GM18870 (cell line): Measurements from ENCODE around the gene PKM.
"Not testable (repeated sequence)": the region's sequence is repeated elsewhere in the genome, so short reads cannot be mapped to it uniquely, and the experiment has no call there.

Experiments
- ATAC-seq: cut with Tn5 transposase; IDR thresholded peaks from one replicate; pipeline ENCODE4 v1.9.1; 2021; ENCODE audit warnings: moderate library complexity; ENCODE audit not compliant: unreplicated experiment

PKM gene

DNA sequence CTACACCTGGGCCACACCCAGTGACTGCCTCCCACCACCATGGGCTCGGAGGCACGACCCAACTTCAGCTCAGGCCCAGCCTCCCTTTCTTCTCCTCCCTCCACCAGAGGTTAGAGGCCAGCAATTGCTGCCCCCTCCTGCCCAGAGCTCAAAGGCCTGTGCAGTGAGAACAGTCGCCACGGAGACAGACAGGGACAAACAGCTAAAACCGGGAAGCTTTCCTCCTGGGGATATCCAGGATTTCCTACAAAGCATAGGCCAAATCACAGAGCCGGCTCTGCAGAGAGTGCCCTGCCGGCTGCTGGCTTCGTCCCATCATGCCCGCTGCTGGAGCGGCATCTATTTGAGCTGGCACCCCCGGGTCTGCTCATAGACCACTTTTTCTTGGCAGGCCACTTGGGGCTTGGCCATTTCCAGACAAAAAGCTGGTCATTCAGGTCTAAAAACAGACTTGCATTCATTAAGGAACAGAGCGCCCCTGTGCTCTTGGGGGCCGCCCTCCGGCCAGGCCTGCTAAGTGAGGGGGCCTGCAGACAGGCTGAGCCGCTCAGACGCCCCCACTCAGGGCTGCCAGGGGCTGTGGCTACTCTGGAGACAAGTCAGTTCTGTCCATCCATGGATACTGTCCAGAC is 50.9 kb downstream of the PKM start:
- ATAC-seq: no peak

DNA sequence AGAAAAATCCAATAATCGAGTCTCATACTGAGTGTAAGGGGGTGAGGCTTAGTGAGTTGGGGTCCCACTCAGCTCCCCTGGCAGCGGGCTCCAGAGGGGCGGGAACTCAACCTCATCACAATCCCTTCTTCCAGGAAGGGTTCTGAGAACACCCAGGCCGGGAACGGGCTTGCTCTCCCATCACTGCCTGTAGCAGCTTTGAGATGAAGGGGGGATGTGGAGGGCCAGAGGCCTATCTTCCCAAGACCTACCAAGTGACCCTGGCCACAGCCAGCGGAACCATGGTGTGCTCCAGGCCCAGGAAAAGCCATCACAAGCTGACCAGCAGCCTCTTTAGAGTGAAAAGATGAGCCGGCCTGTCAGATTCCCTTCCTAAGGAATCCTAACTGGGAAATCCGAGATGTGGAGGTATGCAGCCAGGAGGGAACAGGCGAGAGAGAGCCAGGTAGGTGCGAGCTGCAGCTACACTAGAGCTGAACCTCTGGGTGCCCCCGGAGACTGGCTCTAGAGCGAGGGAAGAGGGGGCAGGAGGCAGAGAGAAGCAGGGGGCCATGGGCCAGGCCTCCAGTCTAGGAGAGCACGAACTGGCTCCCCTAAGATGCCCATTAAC is 51.9 kb downstream of the PKM start:
- no peak for ATAC-seq

DNA sequence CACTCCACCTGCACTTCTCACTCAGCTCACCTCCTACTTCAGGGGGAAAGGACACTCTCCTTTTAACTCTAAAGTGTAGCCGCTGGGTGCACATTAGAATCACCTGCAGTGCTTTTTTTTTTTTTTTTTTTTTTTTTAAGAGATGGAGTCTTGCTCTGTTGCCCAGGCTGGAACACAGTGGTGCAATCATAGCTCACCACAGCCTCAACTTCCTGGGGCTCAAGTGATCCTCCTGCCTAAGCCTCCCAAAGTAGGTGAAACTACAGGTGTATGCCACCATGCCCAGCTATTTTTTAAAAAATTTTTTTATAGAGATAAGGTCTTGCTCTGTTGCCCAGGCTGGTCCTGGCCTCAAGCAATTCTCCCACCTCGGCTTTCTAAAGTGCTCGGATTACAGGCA is 54.2 kb downstream of the PKM start:
- no peak for ATAC-seq

DNA sequence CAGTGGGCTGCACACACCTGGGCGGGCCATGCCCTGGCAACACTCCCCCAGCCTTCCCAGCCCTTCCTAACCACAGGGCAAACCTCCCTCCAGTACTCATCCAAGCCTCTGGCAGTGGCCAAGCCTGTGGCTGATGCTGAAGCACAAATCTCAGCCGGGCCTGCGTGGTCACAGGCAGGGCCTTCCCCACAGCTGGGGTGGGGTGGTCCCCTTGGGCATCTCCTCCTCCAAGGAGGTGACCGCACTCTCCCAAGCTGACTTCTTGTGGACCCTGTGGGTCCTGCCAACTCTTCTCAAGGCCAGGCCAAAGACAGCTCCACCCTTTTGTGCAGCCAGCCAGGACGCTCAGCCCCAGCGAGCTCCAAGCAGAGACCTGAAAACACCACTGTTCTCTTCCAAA is 54.8 kb downstream of the PKM start:
- ATAC-seq: no peak

DNA sequence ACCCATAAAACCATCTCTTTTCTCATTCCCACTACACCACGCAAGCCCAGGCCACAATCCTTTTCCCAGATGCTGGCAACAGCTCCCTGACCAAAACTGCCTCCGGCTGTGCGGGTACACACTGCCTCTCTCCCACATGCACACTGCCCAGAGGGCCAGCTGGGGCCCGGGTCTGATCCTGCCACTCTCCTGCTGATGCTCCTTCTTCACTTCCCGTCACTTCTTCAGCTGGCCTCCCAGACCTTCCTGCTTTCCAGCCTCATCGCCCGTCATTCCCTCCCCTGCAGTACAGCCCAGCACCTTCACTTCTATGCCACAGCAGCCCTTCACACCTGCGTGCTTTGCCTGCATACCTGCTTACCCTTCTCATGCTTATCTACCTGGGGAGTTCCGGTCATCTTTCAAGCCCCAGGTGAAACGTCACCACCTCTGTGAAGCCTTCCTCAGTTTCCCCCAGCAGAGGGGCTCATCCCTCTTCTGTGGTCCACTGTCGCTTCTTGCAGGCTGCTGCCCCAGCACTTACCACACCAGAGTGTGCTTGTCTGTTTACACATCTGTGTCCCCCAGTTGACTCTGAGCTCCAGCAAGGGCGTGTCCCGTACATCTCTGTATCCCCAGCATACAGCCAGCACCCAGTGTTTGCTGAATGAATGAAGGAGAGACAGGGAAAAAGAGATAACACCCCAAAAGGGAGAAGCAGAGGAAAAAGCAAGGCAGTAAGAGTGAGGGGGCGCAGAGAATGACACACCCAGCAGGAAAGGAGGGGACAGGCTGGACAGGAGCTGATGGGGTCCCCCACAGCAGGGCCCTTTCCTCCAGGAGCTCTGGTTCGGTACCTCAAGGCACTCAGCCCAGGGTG is 55.6 kb downstream of the PKM start:
- no peak for ATAC-seq

DNA sequence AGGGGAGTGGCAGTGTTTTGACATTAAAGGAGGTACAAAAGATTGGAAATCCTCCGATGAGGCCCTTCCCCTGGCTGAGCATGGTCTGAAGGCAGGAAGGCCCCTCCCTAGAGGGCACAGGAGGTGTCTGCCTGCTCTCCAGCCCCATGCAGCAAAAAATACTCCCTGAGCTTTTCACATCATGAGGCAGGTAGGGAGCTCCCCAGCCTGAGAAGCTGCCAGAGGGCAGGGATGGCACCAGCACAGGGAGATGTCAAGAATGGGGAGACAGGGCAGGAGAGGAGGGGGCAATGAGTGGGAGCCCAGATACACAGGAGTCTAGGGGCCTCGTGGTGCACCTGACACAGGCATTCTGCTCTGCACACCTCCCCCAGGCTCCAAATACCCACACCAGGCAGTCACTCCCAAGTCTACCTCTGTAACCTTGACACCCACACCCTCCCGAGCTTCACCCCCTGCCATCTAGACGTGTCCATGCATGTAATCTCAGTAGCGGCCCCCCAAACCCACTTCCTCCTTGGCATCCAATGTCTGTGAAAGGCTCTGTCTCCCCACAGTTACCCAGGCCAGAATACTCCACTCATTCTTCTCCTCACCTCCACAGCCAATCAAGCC is 56.3 kb downstream of the PKM start:
- no peak for ATAC-seq

DNA sequence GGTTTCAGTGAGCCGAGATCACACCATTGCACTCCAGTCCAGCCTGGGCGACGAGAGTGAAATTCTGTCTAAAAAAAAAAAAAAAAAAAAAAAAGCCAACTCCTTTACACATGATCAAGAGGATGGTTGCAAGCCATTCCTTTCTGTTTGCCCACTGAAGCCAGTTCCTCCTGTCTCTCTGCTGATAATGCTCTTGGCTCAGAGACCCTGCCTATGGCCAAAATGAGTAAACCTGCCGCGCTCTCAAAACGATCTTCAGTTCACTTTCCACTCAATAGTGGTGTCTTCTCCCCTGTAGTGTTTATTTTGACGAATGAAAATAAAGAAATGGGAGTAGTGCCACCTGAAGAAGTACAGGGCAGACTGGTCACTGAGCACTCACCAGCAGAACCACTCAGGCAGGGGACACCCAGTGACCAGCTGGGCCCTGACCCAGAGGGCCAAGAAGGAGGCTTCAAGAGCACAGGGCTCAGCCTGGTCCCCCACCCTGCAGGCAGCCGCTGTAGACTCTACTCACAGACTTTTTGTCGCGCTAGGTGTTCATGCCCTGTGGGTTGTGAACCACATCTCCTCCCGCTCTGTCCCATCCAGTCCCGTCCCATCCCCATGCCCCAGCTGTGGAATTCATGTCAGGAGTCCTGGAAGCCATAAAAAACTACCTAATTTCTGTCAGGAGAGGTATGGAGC is 57.0 kb downstream of the PKM start:
- ATAC-seq: no peak

DNA sequence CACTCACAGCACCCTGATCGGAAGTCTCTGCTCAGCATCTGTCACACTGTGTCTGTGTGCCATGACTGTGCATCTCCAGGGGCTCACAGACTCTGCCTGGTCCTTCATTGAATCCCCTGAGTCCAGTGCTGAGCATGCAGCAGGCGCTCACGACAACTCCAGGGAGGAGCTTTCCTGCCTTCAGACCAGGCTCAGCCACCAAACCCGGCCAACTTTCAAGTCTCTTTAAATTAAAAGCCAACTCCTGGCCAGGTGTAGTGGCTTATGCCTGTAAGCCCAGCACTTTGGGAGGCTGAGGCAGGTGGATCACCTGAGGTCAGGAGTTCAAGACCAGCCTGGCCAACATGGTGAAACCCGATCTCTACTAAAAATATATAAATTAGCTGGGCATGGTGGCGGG is 57.6 kb downstream of the PKM start:
- no peak for ATAC-seq

DNA sequence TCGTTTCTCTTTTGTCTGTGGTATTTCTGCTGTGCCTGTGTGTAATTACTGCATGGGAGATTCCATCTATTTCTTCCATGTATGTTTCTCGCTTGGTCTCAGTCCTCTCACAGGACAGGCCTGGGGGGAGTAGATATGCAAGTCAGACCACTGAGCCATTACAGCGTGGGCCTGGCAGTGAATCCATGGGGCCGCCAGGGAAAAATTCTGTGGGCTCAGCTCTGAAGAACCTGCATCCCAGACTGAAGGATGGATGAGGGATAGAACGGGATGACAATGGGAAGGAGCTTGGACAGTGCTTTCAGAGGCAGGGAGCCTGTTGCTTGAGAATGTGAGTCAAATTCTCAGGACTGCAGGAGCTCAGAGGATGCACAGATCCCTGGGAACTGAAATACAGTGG is 58.2 kb downstream of the PKM start:
- ATAC-seq: no peak

DNA sequence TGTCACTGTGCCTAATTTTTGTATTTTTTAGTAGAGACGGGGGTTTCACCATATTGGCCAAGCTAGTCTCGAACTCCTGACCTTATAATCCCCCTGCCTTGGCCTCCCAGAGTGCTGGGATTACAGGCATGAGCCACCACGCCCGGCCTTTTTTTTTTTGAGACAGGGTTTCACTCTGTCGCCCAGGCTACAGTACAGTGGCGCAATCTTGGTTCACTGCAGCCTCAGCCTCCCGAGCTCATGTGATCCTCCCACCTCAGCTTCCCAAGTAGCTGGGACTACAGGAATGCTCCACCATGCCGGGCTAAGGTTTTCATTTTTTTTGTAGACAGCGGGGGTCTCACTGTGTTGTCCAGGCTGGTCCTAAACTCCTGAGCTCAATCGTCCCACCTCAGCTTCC is 59.0 kb downstream of the PKM start:
- not testable (repeated sequence) for ATAC-seq

DNA sequence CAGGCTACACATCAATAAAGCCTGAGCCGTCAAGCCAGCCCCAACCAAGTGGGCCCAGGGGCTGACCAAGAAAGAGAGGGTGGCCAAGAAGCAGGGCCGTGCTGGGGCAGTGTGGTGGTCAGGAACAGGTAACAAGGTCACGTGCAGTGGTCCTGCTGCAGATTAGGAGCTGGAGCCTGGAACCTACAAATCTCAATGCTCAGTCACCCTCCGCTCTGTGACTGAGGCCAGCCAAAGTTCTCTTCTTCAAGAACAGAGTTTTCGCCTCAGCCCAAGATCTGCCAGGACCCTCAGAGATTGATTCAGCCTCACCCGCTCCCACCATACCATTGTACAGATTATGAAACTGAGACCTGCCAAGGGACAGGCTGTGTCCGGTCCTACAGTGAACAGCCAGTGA is 60.3 kb downstream of the PKM start:
- ATAC-seq: no peak

DNA sequence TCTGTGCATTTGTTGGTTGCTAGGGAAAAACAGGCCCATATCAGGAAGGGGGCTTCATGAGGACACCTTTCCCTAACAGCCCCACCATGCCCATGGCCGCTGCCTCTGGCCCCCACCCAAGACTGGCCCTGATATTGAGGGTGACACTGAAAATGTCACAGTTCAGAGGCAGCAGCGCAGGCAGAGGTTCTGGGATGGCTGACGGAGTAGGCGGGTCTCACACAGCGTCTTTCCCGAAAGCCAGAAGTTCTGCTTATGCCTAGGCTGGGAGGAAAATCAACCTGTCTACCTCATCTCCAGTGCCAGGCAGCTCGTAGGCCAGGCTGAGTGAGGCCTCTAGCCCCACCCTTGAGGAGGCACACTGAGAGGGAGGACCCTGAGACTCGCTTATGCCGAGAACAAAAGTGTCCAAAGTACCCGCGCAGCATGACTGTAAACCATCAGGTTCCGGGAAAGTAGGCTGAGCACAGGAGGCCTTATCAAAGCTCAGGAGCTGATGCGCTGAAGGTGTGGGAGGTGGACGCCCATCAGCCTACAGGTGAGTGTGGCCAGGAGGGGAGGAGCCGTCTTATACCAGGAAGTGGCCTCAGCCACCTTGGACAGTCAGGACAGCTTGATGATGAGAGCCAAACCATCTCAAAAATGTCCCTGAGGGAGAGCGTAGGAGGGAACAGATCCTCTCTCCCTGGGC is 60.9 kb downstream of the PKM start:
- ATAC-seq: no peak

DNA sequence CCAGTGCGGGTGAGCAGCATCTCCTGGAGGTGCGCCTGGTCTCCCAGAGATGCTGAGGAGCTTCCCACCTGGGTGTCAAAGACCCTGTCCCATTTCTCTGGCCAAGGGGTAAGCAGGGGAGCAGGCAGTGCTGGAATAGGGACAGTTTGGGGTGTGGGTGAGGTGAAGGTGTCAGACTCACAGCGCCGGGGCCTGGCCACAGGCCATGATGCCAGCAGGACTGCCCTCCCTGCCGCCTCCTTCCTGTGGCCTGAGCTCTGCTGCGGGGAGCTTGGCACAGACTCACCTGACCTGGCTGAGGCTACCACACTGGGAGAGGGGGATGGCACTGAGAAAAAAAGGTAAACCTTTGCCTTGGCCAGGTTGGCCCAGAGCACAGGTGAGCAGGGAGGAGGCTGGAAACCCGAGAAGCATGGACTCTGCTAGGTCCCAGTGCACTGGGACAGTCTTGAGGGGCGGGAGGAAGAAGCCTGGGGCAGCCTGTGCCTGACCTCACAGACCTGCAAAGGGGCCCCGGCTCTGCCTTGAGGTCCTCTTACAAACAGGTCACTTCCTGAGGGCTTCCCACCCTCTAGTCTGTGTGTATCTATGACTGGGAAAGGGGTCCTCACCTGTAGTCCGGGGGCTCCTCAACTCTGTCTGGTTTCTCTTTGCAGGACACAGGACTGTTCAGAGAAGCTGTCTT is 61.6 kb downstream of the PKM start:
- ATAC-seq: no peak

DNA sequence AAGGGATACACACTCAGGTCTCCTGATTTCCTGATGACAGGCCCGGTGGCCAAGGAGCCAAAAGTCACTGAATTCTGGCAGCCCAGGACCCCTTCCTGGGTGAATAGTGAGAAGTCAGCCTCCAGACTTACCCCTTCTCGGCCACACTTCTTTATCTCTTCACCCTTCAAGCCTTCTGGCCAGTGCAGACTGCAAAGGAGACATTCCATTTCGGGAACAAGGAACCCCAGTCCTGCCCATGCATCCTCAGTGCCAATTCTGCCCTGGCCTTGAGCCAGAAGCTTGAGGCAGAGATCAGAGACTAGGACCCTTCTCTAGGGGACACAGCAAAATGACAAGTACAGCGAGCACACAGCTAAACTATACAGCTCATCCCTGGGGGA is 62.2 kb downstream of the PKM start:
- no peak for ATAC-seq

DNA sequence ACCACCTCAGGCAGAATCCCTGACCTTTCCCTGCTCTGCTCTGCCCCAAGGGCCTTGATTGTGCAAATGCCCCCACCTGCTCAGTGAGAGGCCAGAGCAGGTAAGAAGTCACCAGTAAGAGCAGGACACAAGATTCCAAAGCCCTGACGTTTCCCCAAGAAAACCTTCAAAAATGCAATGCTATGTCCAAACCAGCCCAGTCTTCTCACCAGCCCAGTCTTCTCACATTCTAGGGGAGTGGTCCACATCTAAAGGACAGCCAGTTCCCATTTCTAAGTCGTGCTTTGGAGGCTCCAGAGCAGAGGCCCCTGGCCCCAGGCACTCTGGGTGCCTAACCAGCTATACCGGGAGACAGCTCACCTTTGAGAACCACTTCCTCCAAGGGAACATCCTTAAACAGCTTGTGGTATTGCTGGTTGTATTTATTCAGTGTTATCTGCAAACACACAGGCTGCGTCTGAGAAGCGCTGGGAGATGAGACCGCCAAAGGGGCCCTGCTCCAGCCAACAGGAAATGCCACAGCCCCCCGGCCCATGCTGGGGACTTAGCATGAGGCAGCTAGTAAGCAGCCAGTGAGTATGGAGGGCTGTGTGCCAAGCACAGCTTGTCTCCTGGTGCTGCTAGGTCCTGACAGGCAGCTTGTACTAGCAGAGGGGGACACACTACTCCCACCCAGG is 62.7 kb downstream of the PKM start:
- no peak for ATAC-seq

DNA sequence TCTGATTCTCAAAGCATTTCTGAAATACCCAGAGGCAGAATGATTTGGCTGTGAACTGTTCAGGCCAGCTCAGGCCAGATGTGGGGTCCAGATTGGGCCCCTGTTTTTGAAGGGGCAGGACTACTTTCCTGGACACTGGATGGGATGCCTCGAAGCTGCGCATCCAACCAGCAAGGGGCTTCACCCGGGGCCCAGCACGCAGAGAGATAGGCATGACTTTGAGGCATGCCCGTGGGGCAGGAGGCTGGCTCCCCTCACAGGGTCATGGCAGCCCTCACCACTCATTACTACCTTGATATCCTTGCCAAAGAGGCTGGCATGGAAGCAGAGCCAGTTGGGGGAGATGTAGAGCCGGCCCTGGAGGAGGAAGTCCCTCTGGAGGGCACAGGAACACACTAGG is 63.5 kb downstream of the PKM start:
- ATAC-seq: no peak

DNA sequence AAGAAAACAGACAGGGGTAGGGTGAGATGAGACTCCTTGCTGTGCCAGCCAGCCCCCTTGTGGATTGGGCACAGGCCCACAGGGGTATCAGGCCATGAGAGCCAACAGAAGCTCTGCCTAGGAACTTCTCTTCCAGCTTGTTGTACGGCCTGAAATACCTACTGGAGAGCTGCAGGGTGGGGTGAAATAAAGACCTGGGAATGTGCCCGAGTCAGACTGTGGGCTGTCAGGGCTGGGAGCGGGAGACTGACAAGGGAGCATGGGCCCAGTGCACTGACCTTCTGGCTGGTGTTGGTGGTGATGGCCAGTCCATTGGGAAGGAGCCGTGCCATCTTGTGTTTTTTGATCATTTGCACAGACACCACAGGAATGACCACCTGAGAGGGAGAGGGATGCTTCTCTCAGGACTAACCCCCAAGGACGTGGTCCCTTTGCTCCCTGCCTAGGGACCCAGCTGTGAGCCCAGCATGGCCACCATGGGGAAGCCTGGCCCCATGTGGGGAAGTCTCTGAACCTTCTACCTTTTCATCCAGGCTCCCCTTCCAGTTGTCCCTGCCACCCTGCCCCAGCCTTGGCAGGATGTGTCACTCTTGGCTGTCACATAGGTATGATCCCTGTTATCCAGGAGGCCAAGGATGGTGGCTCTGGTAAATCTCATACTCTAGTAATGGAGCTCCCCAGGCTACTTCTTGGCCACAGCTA is 64.1 kb downstream of the PKM start:
- ATAC-seq: no peak

DNA sequence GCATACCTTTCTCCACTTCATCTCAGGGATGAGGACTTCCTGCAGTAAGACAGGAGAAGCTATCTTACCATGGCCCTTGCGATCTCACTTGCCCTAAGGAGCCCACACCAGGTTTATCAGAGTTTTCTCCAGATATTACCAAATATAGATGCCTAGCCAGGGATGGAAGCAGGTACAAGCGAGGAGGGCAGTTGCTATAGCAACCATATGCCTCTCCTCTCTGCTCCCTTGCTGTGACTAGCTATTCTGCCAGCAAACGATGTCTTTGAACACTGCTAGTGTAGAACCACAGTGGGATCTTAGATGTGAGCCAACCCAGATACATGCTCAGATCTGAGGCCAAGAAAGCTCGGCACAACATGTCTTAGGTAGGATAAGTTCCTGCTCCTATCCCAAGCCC is 67.3 kb downstream of the PKM start:
- no peak for ATAC-seq

DNA sequence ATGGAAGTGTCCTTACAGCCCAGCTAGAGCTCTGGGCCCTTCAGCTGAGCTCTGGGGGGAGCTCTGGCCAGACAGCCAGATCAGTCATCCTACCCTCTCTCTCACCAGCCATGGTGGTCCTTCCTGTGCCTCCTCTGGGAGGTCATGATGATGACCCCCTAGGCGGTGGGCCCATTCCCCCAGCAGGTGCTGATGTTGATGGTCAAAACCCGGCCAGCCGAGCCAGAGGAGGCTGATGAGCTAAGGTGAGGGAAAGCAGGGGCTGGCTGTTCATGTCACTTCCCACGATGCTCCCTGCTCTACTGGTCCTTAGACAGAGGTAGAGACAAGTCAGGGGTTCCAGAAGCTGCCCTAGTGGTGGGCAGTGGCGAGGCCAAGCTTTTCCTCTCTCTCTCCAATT is 68.4 kb downstream of the PKM start:
- no peak for ATAC-seq
